NT2/D1 (cell line): ENCODE measurements around the gene TRIM3.

ENCODE experiments used
- SUZ12 ChIP-seq: IDR thresholded peaks from 2 replicates; pipeline ENCODE4 v1.6.1; 2011; ENCODE audit not compliant: insufficient read length, insufficient read depth; ENCODE audit errors: extremely low read depth
- YY1 ChIP-seq: IDR thresholded peaks from 2 replicates; pipeline ENCODE4 v1.6.1; 2011; ENCODE audit not compliant: insufficient read length, insufficient read depth
- ZNF274 ChIP-seq: IDR thresholded peaks from 2 replicates; pipeline ENCODE4 v1.6.1; 2011; ENCODE audit warnings: mild to moderate bottlenecking, low read depth, low read length

DNA sequence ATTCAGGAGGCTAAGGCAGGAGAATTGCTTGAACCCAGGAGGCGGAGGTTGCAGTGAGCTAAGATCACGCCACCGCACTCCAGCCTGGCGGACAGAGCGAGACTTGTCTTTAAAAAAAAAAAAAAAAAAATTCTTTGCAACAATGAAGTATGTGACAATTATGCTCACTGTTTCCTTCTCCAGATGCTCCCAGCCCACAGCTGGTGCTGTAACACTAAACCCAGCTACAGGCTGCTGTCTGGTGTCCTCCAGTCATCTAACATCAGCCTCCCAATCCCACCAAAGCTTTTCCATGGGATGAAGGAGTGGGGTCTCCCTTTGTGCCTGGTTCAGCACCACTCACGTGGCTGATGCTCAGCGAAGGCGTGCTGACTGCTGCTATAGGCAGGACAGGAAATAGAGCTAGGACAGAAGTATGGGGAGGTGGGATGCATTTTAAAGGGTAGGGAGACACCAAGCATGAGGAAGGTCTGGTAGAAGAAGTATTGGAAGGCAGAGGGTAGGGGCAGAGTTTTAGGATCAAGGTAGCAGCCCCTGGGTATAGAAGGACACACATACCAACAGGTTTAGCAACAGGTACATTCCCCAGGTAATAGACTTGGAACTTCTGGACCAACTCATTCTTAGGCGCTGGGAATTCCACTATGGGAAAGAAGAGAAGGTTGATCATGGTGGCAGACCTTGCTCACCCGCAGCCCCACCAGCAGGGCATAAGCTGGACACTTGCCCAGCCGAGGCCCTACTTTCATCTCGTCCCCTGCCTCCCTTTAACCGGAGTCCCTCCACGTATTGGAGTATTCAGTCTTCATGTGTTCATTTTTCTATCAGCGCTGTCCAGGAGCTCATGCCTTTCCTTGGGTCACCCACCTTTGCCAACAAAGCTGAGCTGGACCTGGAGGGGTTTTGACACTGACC lies 73.1 kb downstream of the TRIM3 start:
- no peak for TF ChIP-seq ZNF274
- TF ChIP-seq YY1 = no peak
- no peak for TF ChIP-seq SUZ12
